ENCODE measurements around the gene TP63. TPM values are rescaled to one million over a fixed set of nuclear protein-coding genes. Genes with fewer than 3 reads are reported as not detected.

TP63 gene
- total RNA-seq, 4 donors from 2014 or later = not detected

- no peak for DNase-seq
- H3K36me3 ChIP-seq = no peaks in the 10 kb centered on the region
- no peak overlapping the region for H3K4me3 ChIP-seq
- no peaks in the 10 kb centered on the region for H3K27me3 ChIP-seq
- peaks cover 0 to 10% (median 0%) of the 10 kb centered on the region in 4 donors for H3K4me1 ChIP-seq
- in situ Hi-C loops (cut with MboI; ENCODE audit: low pct_ligation_motif_present in 1 of 4, low pct_unique_long_range_greater_than_20kb in 1 of 4, low sequenced_read_pairs in 3 of 4) = no loop called here
- no peaks in the 10 kb centered on the region for H3K9me3 ChIP-seq
- no peak overlapping the region for H3K27ac ChIP-seq
- intact Hi-C loops (cut with DNase I; ENCODE audit: low total_unique reads) = no loop called here
- WGBS, 2 donors (ENCODE audit: low coverage in 1 of 2) = 67 to 84% methylated on average over 3 to 5 of the region's 5 CpGs
- TF ChIP-seq POLR2A (IDR thresholded peaks at IDR 0.05) (no peak), POLR2AphosphoS5 (IDR thresholded peaks at IDR 0.05) (no peak)
These were observed 1.1 kb downstream of the TP63 start for GRCh38 chr3:189632242-189632641.

GRCh38 chr3:189635339-189635738 is 4.2 kb downstream of the TP63 start:
- H3K4me3 ChIP-seq = no peak overlapping the region
- in situ Hi-C loops (cut with MboI; ENCODE audit: low pct_ligation_motif_present in 1 of 4, low pct_unique_long_range_greater_than_20kb in 1 of 4, low sequenced_read_pairs in 3 of 4) = no loop called here
- 65 to 84% methylated on average over 3 of the region's 3 CpGs for WGBS, 2 donors (ENCODE audit: low coverage in 1 of 2)

GRCh38 chr3:189636048-189636447 is 4.9 kb downstream of the TP63 start:
- no peak overlapping the region for H3K27ac ChIP-seq
- no peaks in the 10 kb centered on the region for H3K4me1 ChIP-seq
- no peak overlapping the region for H3K4me3 ChIP-seq
- 85 to 93% methylated on average over 5 of the region's 5 CpGs for WGBS, 2 donors (ENCODE audit: low coverage in 1 of 2)
- TF ChIP-seq POLR2A (IDR thresholded peaks at IDR 0.05) = no peak
- H3K27me3 ChIP-seq = no peaks in the 10 kb centered on the region
- intact Hi-C loops (cut with DNase I; ENCODE audit: low total_unique reads) = no loop called here
- no peaks in the 10 kb centered on the region for H3K36me3 ChIP-seq
- H3K9me3 ChIP-seq = no peaks in the 10 kb centered on the region
- in situ Hi-C loops (cut with MboI; ENCODE audit: low pct_ligation_motif_present in 1 of 4, low pct_unique_long_range_greater_than_20kb in 1 of 4, low sequenced_read_pairs in 3 of 4) = no loop called here
- no peak for DNase-seq

More at GRCh38 chr3:189635339-189635738, 4.2 kb downstream of the TP63 start:
- Histone ChIP-seq H3K4me1 (peaks cover 0 to 6% (median 0%) of the 10 kb centered on the region in 4 donors), H3K9me3 (no peaks in the 10 kb centered on the region), H3K27me3 (no peaks in the 10 kb centered on the region), H3K27ac (no peak overlapping the region), H3K36me3 (no peaks in the 10 kb centered on the region)
- intact Hi-C loops (cut with DNase I; ENCODE audit: low total_unique reads) = no loop called here
- no peak for TF ChIP-seq POLR2A (IDR thresholded peaks at IDR 0.05)
- TF ChIP-seq POLR2AphosphoS5 (IDR thresholded peaks at IDR 0.05) = no peak
- TF ChIP-seq CTCF (IDR thresholded peaks at IDR 0.05) = no peak
- no peak for TF ChIP-seq EP300 (IDR thresholded peaks at IDR 0.05; ENCODE audit: low read depth)
- no peak for DNase-seq

GRCh38 chr3:189637750-189638149 is 6.6 kb downstream of the TP63 start:
- in situ Hi-C loops (cut with MboI; ENCODE audit: low pct_ligation_motif_present in 1 of 4, low pct_unique_long_range_greater_than_20kb in 1 of 4, low sequenced_read_pairs in 3 of 4) (no loop called here), intact Hi-C loops (cut with DNase I; ENCODE audit: low total_unique reads) (no loop called here)
- WGBS, 2 donors (ENCODE audit: low coverage in 1 of 2) = 89 to 94% methylated on average over 4 of the region's 4 CpGs
- H3K36me3 ChIP-seq = no peaks in the 10 kb centered on the region
- no peaks in the 10 kb centered on the region for H3K27me3 ChIP-seq
- H3K27ac ChIP-seq = no peak overlapping the region
- no peaks in the 10 kb centered on the region for H3K9me3 ChIP-seq
- H3K4me3 ChIP-seq = no peak overlapping the region
- TF ChIP-seq EP300 (IDR thresholded peaks at IDR 0.05; ENCODE audit: low read depth) = no peak
- no peak for TF ChIP-seq POLR2A (IDR thresholded peaks at IDR 0.05)
- no peak for TF ChIP-seq POLR2AphosphoS5 (IDR thresholded peaks at IDR 0.05)
- no peak for TF ChIP-seq CTCF (IDR thresholded peaks at IDR 0.05)
- no peaks in the 10 kb centered on the region for H3K4me1 ChIP-seq
- DNase-seq = no peak

GRCh38 chr3:189638276-189639031 is 7.3 kb downstream of the TP63 start:
- Histone ChIP-seq H3K4me1 (no peaks in the 10 kb centered on the region), H3K36me3 (no peaks in the 10 kb centered on the region), H3K27me3 (no peaks in the 10 kb centered on the region), H3K4me3 (no peak overlapping the region), H3K9me3 (no peaks in the 10 kb centered on the region), H3K27ac (no peak overlapping the region)
- WGBS, 2 donors (ENCODE audit: low coverage in 1 of 2) = 76% methylated on average over 4 of the region's 4 CpGs
- intact Hi-C loops (cut with DNase I; ENCODE audit: low total_unique reads) = no loop called here
- DNase-seq = no peak
- in situ Hi-C loops (cut with MboI; ENCODE audit: low pct_ligation_motif_present in 1 of 4, low pct_unique_long_range_greater_than_20kb in 1 of 4, low sequenced_read_pairs in 3 of 4) = no loop called here
- TF ChIP-seq EP300 (IDR thresholded peaks at IDR 0.05; ENCODE audit: low read depth) (no peak), CTCF (IDR thresholded peaks at IDR 0.05) (no peak), POLR2A (IDR thresholded peaks at IDR 0.05) (no peak), POLR2AphosphoS5 (IDR thresholded peaks at IDR 0.05) (no peak)
